ENCODE measurements around the gene THRSP. TPM values are rescaled to one million over a fixed set of nuclear protein-coding genes. Genes with fewer than 3 reads are reported as not detected.

The THRSP gene
- polyA plus RNA-seq, 1 of the 3 experiments (the other 2 are of a cell fraction): not detected

DNA sequence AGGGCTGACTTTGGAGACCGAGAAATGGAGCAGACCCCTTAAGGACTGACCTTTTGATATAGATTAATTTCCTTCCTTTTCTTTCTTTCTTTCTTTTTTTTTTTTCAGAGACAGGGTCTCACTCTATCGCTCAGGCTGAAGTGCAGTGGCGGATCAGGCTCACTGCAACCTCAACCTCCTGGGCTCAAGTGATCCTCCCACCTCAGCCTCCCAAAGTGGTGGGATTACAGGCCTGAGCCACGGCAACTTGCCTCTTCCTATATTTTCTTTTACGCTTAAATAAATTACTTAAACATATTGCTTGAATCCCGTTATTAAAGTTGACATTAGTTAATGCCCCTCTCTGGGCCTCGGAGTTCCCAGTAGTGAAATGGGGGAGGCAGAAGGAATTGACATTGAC is 40.2 kb upstream of the THRSP start:
- Histone ChIP-seq H3K9me2 (no peaks in the 10 kb centered on the region), H3K79me2 (ENCODE audit: insufficient read depth) (no peaks in the 10 kb centered on the region), H3K27me3 (ENCODE audit: insufficient read depth) (no peaks in the 10 kb centered on the region), H3K27ac (ENCODE audit: low read depth in 2 of 2, low read length in 1 of 2) (no peak overlapping the region), H3K4me1 (ENCODE audit: control insufficient read depth in 1 of 2, insufficient read depth in 2 of 2, low read depth in 1 of 2, low read length in 1 of 2) (no peaks in the 10 kb centered on the region), H2AFZ (ENCODE audit: low read depth) (no peak overlapping the region), H3K9me3 (no peaks in the 10 kb centered on the region), H3F3A (replicated peaks; ENCODE audit: insufficient read depth) (no peaks in the 10 kb centered on the region), H3K4me2 (no peak overlapping the region), H3K4me3 (ENCODE audit: low read depth in 2 of 2, low read length in 1 of 2) (no peak overlapping the region), H4K20me1 (ENCODE audit: insufficient read depth) (no peaks in the 10 kb centered on the region), H3K9ac (no peak overlapping the region), H3K36me3 (replicated peaks in 1 of 2; ENCODE audit: control insufficient read depth in 1 of 2, insufficient read depth in 2 of 2, low read length in 1 of 2) (no peaks in the 10 kb centered on the region)
- POLR2A ChIA-PET: no interaction called here
- CTCF ChIA-PET: no interaction called here
- 91% methylated on average over 7 of the region's 7 CpGs for WGBS (ENCODE audit: low lambda C conversion rate)
- TF ChIP-seq EZH2phosphoT487 (IDR thresholded peaks at IDR 0.05; ENCODE audit: borderline replicate concordance, low read depth) (no peak), RFX5 (IDR thresholded peaks at IDR 0.05; ENCODE audit: low read length) (no peak), FOXM1 (IDR thresholded peaks at IDR 0.05; ENCODE audit: low read depth) (no peak), GABPA (IDR thresholded peaks at IDR 0.05; ENCODE audit: low read depth) (no peak), TEAD4 (IDR thresholded peaks at IDR 0.05; ENCODE audit: borderline replicate concordance, insufficient read depth) (no peak), CHD2 (IDR thresholded peaks at IDR 0.05; ENCODE audit: low read length, partially characterized antibody) (no peak), NFIC (IDR thresholded peaks at IDR 0.05; ENCODE audit: borderline replicate concordance) (no peak)
- TF ChIP-seq, protein P1, sequence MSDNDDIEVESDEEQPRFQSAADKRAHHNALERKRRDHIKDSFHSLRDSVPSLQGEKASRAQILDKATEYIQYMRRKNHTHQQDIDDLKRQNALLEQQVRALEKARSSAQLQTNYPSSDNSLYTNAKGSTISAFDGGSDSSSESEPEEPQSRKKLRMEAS (IDR thresholded peaks at IDR 0.05; ENCODE audit: low read depth): no peak
- TF ChIP-seq, protein P2, sequence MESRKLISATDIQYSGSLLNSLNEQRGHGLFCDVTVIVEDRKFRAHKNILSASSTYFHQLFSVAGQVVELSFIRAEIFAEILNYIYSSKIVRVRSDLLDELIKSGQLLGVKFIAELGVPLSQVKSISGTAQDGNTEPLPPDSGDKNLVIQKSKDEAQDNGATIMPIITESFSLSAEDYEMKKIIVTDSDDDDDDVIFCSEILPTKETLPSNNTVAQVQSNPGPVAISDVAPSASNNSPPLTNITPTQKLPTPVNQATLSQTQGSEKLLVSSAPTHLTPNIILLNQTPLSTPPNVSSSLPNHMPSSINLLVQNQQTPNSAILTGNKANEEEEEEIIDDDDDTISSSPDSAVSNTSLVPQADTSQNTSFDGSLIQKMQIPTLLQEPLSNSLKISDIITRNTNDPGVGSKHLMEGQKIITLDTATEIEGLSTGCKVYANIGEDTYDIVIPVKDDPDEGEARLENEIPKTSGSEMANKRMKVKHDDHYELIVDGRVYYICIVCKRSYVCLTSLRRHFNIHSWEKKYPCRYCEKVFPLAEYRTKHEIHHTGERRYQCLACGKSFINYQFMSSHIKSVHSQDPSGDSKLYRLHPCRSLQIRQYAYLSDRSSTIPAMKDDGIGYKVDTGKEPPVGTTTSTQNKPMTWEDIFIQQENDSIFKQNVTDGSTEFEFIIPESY (IDR thresholded peaks at IDR 0.05; ENCODE audit: borderline replicate concordance, low read depth): no peak
- TF ChIP-seq, protein P3, sequence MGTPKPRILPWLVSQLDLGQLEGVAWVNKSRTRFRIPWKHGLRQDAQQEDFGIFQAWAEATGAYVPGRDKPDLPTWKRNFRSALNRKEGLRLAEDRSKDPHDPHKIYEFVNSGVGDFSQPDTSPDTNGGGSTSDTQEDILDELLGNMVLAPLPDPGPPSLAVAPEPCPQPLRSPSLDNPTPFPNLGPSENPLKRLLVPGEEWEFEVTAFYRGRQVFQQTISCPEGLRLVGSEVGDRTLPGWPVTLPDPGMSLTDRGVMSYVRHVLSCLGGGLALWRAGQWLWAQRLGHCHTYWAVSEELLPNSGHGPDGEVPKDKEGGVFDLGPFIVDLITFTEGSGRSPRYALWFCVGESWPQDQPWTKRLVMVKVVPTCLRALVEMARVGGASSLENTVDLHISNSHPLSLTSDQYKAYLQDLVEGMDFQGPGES (IDR thresholded peaks at IDR 0.05; ENCODE audit: low read depth, low read length): no peak
- TF ChIP-seq, protein P4, sequence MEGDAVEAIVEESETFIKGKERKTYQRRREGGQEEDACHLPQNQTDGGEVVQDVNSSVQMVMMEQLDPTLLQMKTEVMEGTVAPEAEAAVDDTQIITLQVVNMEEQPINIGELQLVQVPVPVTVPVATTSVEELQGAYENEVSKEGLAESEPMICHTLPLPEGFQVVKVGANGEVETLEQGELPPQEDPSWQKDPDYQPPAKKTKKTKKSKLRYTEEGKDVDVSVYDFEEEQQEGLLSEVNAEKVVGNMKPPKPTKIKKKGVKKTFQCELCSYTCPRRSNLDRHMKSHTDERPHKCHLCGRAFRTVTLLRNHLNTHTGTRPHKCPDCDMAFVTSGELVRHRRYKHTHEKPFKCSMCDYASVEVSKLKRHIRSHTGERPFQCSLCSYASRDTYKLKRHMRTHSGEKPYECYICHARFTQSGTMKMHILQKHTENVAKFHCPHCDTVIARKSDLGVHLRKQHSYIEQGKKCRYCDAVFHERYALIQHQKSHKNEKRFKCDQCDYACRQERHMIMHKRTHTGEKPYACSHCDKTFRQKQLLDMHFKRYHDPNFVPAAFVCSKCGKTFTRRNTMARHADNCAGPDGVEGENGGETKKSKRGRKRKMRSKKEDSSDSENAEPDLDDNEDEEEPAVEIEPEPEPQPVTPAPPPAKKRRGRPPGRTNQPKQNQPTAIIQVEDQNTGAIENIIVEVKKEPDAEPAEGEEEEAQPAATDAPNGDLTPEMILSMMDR (IDR thresholded peaks at IDR 0.05): no peak
- no peak for DNase-seq

DNA sequence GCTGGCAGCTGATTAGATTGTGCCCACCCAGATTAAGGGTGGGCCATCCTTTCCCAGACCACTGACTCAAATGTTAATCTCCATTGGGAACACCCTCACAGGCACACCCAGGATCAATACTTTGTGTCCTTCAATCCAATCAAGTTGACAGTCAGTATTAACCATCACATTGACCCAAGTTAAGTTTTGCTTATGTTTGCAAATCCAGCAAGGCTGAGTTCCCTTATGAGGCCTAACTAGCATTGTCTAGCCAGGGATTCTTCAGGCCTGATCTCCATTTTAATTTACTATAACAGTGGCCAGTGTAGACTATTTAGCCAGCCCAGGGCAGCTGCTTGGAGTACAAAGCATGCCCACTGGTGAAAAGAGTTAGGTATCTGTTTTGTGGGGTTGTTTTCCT is 38.3 kb upstream of the THRSP start:
- Histone ChIP-seq H3K4me3 (ENCODE audit: low read depth in 2 of 2, low read length in 1 of 2) (no peak overlapping the region), H3K36me3 (replicated peaks in 1 of 2; ENCODE audit: control insufficient read depth in 1 of 2, insufficient read depth in 2 of 2, low read length in 1 of 2) (no peaks in the 10 kb centered on the region), H3K9me2 (no peaks in the 10 kb centered on the region), H3K4me1 (ENCODE audit: control insufficient read depth in 1 of 2, insufficient read depth in 2 of 2, low read depth in 1 of 2, low read length in 1 of 2) (peaks cover 4 to 7% of the 10 kb centered on the region in 2 experiments; a peak in 3 of 4 replicates), H3K79me2 (ENCODE audit: insufficient read depth) (no peaks in the 10 kb centered on the region), H3K4me2 (no peak overlapping the region), H3K9ac (no peak overlapping the region), H3F3A (replicated peaks; ENCODE audit: insufficient read depth) (peaks cover 5% of the 10 kb centered on the region), H3K27ac (ENCODE audit: low read depth in 2 of 2, low read length in 1 of 2) (no peak overlapping the region), H3K27me3 (ENCODE audit: insufficient read depth) (no peaks in the 10 kb centered on the region), H2AFZ (ENCODE audit: low read depth) (no peak overlapping the region), H3K9me3 (no peaks in the 10 kb centered on the region), H4K20me1 (ENCODE audit: insufficient read depth) (no peaks in the 10 kb centered on the region)
- no peak for DNase-seq
- CTCF ChIA-PET: no interaction called here
- POLR2A ChIA-PET: no interaction called here
- TF ChIP-seq, protein P2 (IDR thresholded peaks at IDR 0.05; ENCODE audit: borderline replicate concordance, low read depth): no peak
- TF ChIP-seq RXRA (IDR thresholded peaks at IDR 0.05; ENCODE audit: borderline replicate concordance, low read depth) (no peak), SIN3A (IDR thresholded peaks at IDR 0.05; ENCODE audit: borderline replicate concordance, low read depth, low read length) (no peak), TEAD4 (IDR thresholded peaks at IDR 0.05; ENCODE audit: borderline replicate concordance, insufficient read depth) (no peak), REST (IDR thresholded peaks at IDR 0.05; ENCODE audit: low read depth, low read length) (no peak), RFX5 (IDR thresholded peaks at IDR 0.05; ENCODE audit: low read length) (no peak)

Data from SK-N-SH (cell line).